Activated T-helper 9 cell treated with anti-CD3 and anti-CD28 coated beads, Interleukin-2, amount 50 U/mL, for 16 hours (primary cell): ENCODE data around the gene SLC22A9.
"Not testable (repeated sequence)": the region's sequence is repeated elsewhere in the genome, so short reads cannot be mapped to it uniquely, and the experiment has no call there.

Experiments
- DNase-seq: peaks from one replicate; pipeline ENCODE4 v3.0.0-alpha.2; 2020; ENCODE audit warnings: low read depth

Gene SLC22A9

GRCh38 chr11:63369165-63369970 lies at the start of gene SLC22A9:
TSS of gene SLC22A9 (plus strand) at chr11:63369785. CDS start at chr11:63370057, 272 bp downstream.
- DNase-seq = no peak

- no peak for DNase-seq
Measured at GRCh38 chr11:63321723-63322122, 47.9 kb upstream of the SLC22A9 start.

- DNase-seq = not testable (repeated sequence)
Measured at GRCh38 chr11:63335089-63335488, 34.5 kb upstream of the SLC22A9 start.

- no peak for DNase-seq
Measured at GRCh38 chr11:63337070-63337469, 32.5 kb upstream of the SLC22A9 start.

- DNase-seq = no peak
Measured at GRCh38 chr11:63343130-63343529, 26.5 kb upstream of the SLC22A9 start.

GRCh38 chr11:63352144-63352543 lies 17.4 kb upstream of the SLC22A9 start:
- DNase-seq = no peak

- no peak for DNase-seq
Measured at GRCh38 chr11:63362196-63362793, 7.3 kb upstream of the SLC22A9 start.

GRCh38 chr11:63369971-63370588 lies 495 bp downstream of the SLC22A9 start:
- DNase-seq = no peak

- no peak for DNase-seq
Measured at GRCh38 chr11:63371396-63371795, 1.8 kb downstream of the SLC22A9 start.

- no peak for DNase-seq
Measured at GRCh38 chr11:63375434-63375833, 5.8 kb downstream of the SLC22A9 start.

- DNase-seq = no peak
Measured at GRCh38 chr11:63380130-63380529, 10.5 kb downstream of the SLC22A9 start.

GRCh38 chr11:63395697-63396096 lies 26.1 kb downstream of the SLC22A9 start:
- DNase-seq = no peak

GRCh38 chr11:63404161-63404935 lies 34.8 kb downstream of the SLC22A9 start:
- no peak for DNase-seq

GRCh38 chr11:63405114-63405513 lies 35.5 kb downstream of the SLC22A9 start:
- DNase-seq = no peak

- DNase-seq = no peak
Measured at GRCh38 chr11:63406458-63406857, 36.9 kb downstream of the SLC22A9 start.

- no peak for DNase-seq
Measured at GRCh38 chr11:63417174-63417852, 47.7 kb downstream of the SLC22A9 start.

- no peak for DNase-seq
Measured at GRCh38 chr11:63427971-63428508, 58.5 kb downstream of the SLC22A9 start.

- DNase-seq = not testable (repeated sequence)
Measured at GRCh38 chr11:63430731-63431130, 61.1 kb downstream of the SLC22A9 start.

GRCh38 chr11:63435351-63435750 lies 65.8 kb downstream of the SLC22A9 start:
- DNase-seq = not testable (repeated sequence)

- DNase-seq = not testable (repeated sequence)
Measured at GRCh38 chr11:63435831-63436230, 66.2 kb downstream of the SLC22A9 start.

GRCh38 chr11:63443714-63444113 lies 74.1 kb downstream of the SLC22A9 start:
- no peak for DNase-seq
